Neural progenitor cell (in vitro differentiated cells): ENCODE measurements around the gene CCDC178.

ENCODE experiments used
- CTCF ChIP-seq: fragments of 200-600 bp; sonication (generic); IDR thresholded peaks from 2 replicates; pipeline ENCODE4 v1.5.1; 2017; ENCODE audit warnings: antibody characterized with exemption, mild to moderate bottlenecking
- EZH2phosphoT487 ChIP-seq: fragments of 200-600 bp; sonication (generic); IDR thresholded peaks from 2 replicates; pipeline ENCODE4 v1.6.1; 2017; ENCODE audit warnings: antibody characterized with exemption

DNA sequence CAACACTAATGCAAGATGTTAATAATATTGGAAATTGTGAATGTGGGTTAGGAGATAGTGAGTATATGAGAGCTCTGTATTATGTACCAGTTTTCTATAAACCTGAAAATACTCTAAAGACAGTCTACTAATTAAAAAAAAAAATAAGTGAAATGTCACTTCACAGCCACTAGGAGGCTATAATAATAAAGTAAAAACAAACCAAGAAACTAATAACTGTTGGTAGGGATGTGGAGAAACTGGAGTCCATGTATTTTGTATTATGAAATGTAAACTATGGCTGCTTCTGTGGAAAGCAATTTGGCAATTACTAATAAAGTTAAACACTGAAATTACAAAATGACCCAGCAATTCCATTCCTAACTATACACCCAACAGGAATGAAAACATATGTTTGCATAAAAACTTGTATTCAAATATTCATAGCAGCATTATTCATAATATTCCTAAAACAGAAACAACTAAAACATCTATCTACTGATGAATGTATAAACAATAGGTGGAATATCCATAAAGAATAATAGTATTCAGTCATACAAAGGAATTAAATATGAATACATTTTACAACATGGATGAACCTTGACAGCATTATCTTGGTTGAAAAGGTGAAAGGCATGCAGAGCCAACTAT, 36.2 kb downstream of the CCDC178 start:
- TF ChIP-seq CTCF: peak; percentile 62
- TF ChIP-seq EZH2phosphoT487: no peak
